GM12865 (cell line): ENCODE data around the gene TMEM204.

Experiments used
- DNase-seq: peaks from one replicate; pipeline ENCODE4 v3.0.0; 2010; ENCODE audit warnings: low read depth
- H3K4me3 ChIP-seq: 2 replicates; pipeline ENCODE4 v1.5.1; 2011; ENCODE audit warnings: mild to moderate bottlenecking, low read depth, low read length, control low read depth
- CTCF ChIP-seq: IDR thresholded peaks from 2 replicates; pipeline ENCODE4 v1.5.1; 2011; ENCODE audit warnings: low read length, control low read depth, low read depth, inconsistent platforms; ENCODE audit not compliant: insufficient read depth; ENCODE audit errors: missing control alignments

TMEM204 gene

GRCh38 chr16:1528921-1529537 is 4.4 kb upstream of the TMEM204 start:
- no peak for TF ChIP-seq CTCF
- no peak for DNase-seq
- H3K4me3 ChIP-seq = no peak overlapping the region

- H3K4me3 ChIP-seq = no peak overlapping the region
- no peak for TF ChIP-seq CTCF
- DNase-seq = no peak
Measured at GRCh38 chr16:1530349-1530882, 3.0 kb upstream of the TMEM204 start.

GRCh38 chr16:1530883-1531637 is 2.4 kb upstream of the TMEM204 start:
- DNase-seq = no peak

GRCh38 chr16:1531638-1531910 is 1.9 kb upstream of the TMEM204 start:
- no peak for DNase-seq
- no peak for TF ChIP-seq CTCF
- no peak overlapping the region for H3K4me3 ChIP-seq

More at GRCh38 chr16:1530883-1531637, 2.4 kb upstream of the TMEM204 start:
- no peak overlapping the region for H3K4me3 ChIP-seq
- no peak for TF ChIP-seq CTCF

GRCh38 chr16:1532081-1532760 is 1.2 kb upstream of the TMEM204 start:
- DNase-seq = no peak
- no peak overlapping the region for H3K4me3 ChIP-seq
- no peak for TF ChIP-seq CTCF

- TF ChIP-seq CTCF = no peak
- no peak for DNase-seq
- no peak overlapping the region for H3K4me3 ChIP-seq
Measured at GRCh38 chr16:1532771-1533170, 695 bp upstream of the TMEM204 start.
